ENCODE measurements around the gene EIF5B.

The EIF5B gene

DNA sequence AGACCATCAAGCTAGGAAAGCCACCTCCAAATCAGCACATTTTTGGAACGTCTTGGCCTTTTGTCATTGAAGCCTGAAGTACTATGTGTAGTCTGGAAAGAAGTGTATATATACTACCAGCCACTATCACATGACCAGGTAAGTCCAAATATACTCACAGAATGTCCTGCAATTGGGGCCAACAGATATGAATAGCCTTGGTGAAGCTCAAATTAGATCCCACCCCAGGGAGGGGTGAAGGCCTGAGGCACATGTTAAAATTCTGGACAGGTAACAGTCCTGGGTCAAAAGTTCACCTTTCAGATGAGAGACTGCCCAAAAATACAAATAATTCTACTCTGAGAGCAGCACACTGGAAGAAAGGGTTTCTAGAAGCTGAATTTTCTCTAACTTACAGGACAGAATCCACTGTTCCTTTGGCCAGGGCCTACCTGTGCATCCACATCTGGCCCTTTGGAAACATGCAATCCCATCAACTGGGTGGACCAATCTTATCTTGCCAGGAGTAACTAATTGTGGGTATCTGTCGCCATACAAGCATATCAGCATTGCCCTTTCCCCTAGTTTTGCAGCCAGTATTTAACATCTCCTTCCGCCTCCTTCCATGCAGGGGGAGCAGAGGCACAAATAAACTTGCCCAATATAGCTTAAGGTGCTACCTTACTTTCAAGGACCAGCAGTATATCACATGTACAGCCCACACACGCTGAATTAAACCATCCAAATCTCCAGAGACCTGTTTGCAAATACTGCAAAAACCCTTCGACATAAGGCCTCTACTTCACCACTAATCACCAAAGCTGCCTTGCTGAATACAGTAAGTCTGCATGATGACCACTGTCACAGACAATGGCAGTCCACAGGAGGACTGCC lies 67.8 kb downstream of the EIF5B start:
- no peak for DNase-seq (ENCODE audit: low read depth in 2 of 2)

DNA sequence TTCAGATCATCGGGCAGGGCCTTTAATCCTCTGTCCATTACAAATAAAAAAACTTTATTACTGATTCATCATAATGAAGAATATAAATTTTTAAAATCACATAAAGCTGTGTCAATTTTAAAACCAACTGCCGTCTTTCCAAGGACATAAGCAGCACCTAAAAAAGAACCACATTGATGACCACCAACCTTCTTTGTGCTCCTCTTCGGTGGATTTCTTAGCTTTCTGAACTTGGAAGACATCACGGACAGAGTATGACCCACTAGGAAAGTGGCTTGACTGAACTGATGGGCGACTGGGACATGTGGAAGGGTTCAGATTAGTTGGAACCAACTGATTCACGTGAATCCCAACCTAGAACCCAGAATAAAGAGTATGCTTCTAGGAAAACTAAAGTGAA lies 68.9 kb downstream of the EIF5B start:
- DNase-seq (ENCODE audit: low read depth in 2 of 2) = no peak

DNA sequence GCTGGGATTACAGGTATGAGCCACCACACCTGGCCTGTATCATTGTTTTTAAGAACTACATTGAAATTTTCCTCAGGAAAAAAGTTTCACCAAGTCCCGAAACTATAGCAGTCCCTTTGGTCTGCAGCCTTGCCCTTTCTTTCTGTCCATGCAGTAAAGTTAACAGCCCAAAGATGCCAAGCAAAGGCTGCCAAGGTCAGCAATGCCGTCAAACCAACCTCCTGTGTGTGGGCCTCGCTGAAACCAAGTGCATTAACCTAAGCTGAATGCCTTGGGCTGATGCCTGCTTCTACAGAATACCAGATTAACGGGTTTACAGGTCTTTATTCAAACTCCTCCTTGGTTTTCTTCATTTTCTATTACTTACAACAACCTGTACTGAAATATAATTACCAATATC lies 73.1 kb downstream of the EIF5B start:
- no peak for DNase-seq (ENCODE audit: low read depth in 2 of 2)

DNA sequence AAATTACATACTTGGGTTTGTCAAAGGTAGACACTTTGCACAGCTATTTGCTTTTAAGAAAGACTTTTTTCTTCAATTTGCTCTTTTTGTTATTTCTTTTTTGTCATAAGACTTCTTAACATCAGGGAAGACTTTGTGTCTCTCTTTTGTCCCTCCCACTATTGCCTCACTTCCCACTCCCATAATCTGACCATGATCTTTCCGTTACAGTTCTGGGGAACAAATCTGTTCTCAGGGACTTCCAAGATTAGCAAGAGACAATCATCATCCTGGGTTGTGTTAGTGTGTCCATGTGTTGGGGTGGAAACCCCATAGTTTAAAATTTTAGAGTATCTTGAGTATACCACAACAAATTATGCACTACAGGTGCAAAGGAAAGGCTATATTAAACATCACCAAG lies 77.4 kb downstream of the EIF5B start:
- no peak for DNase-seq (ENCODE audit: low read depth in 2 of 2)

DNA sequence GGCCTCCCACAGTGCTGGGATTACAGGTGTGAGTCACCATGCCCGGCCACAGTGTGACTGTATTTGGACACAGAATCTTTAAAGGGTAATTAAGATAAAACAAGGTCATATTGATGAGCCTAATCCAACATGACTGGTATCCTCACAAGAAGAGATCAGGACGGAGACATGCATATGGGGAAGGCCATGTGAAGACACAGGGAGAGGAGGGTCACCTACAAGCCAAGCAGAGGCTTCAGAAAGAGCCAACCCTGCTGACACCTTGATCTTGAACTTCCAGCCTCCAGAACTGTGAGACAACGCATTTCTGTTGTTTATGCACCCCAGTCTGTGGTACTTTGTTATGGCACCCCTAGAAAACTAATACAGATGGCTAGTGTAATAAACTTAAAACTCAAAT lies 80.2 kb downstream of the EIF5B start:
- DNase-seq (ENCODE audit: low read depth in 2 of 2) = no peak

DNA sequence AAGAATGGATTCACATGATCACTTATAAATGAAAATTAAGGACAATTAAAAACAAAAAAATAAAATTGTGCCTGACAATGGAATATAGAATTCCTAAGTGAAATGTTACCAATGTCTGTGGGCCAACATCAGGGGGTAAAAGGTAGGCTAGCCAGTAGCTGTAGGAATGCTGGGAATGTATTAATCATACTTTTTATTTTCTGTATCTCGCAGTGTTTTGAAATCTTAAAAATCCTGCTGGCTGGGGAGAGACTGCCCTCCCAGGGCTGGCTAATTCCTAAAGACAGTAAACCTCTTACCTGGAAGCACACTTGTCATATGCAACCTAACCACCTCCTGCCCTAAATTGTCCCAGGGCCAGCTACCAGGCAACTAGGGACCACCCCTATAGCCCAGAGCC lies 82.8 kb downstream of the EIF5B start:
- no peak for DNase-seq (ENCODE audit: low read depth in 2 of 2)

DNA sequence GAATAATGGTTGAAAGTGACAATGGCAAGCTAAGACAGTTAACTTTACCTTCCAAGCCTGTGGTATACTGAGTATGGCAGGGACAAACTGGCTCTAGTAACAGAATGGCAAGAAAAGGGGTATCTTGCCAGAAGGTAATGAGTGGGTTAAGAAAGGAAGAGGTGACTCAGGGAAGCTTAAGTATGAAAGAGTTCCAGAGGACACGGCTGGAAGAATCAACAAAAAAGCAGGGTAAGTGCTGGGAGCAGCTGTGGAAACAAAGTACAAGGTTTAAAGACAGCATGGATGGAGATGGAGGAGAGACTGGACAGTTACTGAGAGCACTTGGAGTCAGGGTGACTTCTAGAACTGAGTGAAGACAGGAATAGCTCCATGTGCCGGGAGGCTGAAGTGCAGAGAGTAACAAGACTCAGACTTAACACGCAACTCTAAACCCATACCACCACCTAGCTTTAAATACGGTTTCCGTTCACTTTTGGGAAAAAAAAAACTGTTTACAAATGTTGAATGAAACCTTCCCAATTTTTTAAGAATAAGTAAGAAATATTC lies 83.6 kb downstream of the EIF5B start:
- no peak for DNase-seq (ENCODE audit: low read depth in 2 of 2)

DNA sequence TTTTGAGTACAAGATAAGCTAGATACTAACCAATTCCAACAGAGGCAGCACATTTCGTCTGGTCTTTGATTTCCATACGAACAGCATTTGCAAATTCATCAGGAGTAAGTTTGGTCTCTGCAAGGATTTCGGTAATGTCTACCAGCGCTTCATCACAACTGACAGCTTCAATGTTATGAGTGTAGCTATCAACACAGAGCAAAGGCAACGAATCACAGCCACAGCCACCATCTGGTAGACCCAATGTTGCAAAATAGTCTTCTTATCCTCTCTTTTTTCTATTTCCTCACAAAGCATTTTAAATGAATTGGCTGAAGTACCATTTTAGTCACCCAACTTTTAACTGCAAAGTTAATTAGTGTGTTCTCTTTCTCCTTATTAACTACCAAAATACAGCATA lies 84.3 kb downstream of the EIF5B start:
- DNase-seq (ENCODE audit: low read depth in 2 of 2) = no peak

DNA sequence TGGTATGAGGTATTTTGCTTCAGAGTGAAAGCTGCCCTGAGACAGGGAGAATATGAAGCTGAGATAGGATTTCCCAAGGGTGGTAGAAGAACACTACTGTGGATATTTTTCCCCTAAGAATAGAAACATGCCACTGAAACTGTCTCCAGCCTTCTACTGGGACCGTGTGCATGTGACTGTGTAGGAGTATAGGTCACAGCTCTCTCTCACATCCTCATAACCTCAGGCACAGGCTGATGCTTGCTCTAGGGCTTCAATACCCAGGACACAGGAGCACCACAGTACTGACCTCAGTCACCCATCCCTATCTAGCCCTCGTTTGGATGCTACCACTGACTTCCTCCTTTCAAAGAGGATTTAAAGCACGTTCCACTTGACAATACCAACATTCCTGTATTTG lies 85.4 kb downstream of the EIF5B start:
- no peak for DNase-seq (ENCODE audit: low read depth in 2 of 2)

DNA sequence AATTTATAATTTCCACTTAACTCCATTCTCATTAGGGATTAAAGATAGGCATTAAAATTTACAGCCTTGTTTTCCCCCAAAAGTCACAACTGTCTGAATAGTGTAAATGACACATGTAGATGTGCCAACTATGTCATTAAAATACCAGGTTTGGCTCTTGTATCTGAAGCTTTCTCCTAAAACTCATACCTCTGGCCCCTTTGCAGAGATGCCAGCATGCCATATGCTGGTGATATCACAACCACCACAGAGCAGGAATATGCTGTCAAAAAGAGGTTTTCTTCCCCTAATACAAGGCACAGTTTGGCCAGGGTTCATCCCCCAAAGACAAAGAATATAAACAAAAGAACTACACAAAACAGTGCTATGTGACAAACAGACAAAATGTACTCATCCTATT lies 87.2 kb downstream of the EIF5B start:
- DNase-seq (ENCODE audit: low read depth in 2 of 2) = no peak

DNA sequence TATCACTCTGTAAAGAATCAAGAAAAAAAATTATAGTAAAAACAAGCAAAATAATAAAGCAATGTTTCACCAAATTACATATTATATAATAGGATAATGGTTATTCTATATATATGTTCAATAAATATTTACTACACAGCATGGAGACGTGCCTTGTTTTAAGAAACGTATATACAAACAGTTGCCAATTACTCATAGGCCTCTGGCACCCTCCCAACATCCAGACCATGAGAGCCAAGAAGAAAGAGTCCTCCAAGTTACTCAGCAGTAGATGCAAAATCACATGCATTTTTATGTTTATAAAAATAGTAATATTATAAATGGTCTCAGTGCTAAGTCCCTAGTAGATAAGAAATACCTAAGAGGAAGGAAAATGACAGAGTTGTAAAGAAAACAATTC lies 87.8 kb downstream of the EIF5B start:
- no peak for DNase-seq (ENCODE audit: low read depth in 2 of 2)

DNA sequence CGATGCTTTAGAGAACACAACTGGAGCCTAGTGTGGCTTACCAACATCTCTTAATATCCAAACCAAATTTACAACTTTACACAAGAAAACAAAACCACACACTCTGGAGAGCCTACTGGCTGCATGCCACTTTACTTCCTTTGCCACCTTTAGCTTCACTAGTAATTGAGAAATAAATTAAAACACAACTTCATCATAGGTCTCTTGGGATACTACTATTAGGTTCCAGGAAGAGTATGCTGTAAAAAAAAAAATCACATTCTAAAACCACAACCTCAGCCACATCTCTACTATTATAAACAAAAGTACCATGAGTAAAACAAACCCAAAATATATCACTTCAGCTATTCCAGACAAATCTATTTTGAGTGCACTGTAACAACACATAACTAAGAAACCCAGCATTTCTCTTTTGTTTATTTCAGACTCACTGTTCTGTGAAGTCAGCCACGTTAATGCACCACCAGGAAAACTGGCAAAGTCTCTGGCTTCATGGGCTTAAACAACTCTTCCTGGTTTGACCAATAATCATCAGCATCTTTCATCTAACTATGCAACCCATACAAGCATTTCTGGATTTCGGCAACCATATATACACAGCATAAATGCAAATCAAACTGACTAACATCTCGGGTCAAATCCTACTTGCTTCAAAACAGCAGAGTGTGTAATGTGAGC lies 93.6 kb downstream of the EIF5B start:
- DNase-seq (ENCODE audit: low read depth in 2 of 2) = no peak

DNA sequence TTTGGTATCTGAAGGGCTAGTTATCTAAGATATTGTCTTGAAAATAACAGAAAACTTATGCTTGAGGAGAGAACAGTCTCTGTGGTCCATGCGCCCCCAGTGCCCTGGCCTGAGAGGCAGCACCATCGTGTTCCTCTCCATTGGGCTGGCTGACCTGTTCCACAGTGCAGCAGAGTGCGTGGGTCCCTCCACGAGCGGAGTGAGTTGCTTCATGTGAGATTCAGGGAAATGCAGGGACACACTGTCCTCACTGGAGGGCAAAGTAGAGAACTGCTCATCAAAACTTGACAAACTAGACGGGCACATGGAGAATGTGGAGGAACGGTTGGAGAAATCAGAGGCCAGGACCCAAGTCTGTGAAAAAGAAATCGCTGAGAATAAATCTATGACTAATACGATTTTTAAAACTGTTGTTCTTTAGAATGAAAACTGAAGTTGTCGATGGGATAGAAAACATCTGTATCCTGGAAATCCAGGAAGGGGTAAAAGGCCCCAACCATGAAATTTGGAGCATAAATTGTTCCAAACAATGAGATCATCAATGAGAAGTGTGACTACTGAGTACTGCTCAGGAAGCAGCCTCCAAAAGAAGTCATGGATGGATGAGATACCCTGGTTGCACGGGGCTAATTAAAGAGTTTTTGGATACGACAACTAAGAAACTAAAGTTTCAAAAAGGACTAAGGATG lies 94.5 kb downstream of the EIF5B start:
- no peak for DNase-seq (ENCODE audit: low read depth in 2 of 2)

DNA sequence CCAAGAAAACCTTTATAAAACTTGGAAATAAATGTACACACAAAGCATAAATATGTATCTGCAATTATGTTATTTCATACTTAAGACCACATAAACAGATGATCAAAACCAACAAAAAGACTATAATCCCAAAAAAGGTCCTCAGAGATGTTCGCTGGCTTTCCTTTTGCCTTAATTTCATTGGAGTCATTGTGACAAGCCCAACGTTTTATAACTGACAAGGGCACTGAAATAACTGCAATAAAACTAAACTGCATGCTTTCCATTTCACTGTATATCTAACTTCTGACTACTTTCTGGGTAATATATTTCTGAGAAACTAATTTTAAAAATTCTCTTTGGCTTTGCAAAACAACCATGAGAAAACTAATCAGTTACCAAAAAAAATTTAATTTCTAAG lies 96.2 kb downstream of the EIF5B start:
- DNase-seq (ENCODE audit: low read depth in 2 of 2) = no peak

DNA sequence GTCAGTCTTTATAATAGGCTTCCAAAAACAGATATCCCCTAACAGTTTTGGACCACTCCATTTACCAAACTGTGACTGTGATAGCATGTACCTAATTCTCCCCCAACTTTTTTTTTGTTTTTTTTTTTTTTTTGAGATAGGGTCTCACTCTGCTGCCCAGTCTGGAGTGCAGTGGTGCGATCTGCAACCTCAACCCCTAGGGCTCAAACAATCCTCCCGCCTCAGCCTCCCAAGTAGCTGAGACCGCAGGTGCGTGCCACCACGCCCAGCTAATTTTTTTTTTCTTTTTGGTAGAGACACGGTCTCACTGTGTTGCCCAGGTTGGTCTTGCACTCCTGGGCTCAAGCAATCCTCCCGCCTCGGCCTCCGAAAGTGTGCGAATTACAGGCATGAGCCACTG lies 99.7 kb downstream of the EIF5B start:
- DNase-seq (ENCODE audit: low read depth in 2 of 2) = no peak

DNA sequence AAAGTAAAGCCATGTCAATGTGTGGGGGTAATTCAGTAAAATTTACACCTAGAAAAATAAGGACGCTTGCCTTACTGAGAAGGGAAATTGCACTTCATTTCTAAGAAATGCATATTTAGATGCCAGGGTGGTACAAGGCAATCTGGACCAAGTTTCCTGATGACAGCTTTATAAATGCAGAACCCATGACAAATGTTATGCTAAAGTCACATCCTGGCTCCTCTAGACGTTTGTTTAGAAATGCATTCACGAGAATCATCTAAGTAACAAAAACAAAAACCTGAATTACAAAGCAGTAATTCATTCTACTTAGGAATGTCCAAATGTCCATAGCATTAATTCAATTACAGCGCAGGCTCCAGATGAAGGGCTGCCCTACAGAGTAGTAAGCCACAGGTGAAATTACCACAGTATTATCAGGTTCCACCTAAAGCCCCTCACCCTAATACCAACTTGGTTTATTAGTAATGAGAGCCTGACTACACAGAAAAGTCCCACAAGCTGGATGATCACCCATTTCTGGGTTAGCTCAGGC lies 102.8 kb downstream of the EIF5B start:
- DNase-seq (ENCODE audit: low read depth in 2 of 2) = no peak

DNA sequence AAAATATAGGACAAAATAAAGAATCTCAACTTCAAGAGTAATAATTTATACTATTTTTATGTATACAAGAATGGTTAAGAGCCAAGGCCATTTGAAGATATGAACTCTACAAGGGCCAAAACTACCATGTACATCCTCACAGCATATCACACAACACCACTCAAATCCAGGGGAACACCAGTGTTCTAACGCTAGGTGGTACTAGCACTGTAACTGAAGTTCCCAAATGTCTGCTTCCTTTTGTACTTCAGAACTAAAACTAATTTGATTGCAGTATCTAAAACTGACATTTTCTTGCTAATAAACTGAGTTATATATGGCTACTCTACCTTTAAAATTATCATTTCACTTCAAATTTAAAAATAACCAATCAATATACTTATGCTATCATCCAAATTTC lies 105.6 kb downstream of the EIF5B start:
- no peak for DNase-seq (ENCODE audit: low read depth in 2 of 2)

DNA sequence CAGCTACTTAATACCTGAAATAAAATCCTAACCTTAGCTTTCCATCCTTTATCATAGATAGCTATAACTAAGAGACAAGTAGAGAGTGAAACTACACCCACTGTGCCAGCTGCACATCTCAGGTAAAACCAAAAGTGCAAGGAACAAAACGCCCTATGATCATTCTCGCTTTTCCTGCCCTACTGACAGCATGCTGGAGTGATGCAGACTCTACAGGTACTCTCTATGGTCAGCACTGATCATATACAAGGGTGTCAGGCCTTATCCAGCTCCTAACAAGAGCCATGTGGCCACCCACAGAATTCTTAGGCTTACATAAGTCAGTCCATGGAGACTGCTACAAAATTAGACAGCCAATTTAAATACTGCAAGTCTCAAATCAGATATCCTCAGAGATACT lies 107.0 kb downstream of the EIF5B start:
- DNase-seq (ENCODE audit: low read depth in 2 of 2) = no peak

DNA sequence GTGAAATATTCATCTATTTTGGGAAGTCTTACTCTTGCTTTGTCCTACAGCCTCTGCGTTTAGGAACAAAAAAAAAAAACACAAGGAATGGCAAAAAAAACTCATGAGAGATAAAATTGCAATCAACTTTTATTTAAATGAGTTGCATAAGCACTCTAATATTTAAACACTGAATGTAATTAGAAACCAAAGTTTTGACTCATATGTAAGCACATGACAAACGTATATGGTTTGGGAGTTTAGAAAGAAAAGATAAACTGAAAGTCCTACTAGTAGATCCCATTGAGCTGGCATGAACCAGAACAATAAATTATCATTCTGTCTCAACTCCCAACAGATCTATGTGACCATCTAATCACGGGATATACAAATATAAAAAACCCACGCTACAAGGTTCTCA lies 107.9 kb downstream of the EIF5B start:
- no peak for DNase-seq (ENCODE audit: low read depth in 2 of 2)

DNA sequence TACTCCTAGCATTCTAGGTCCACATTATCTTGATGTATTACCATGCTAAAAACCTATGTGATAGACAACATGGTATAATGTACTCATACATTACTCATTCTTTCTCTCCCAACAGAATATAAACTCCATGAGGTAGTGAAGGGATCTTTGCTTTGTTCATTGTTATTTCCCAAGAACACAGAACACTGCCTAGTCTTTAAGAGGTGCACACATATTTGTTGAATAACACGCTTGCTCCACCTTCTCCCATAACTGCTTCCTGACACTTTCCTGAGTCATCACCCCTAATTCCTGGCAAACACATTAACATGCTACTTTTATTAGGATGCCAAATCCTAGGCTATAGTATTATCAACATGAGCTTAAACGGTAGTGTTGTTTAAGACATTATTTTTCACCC lies 111.4 kb downstream of the EIF5B start:
- DNase-seq (ENCODE audit: low read depth in 2 of 2) = no peak

DNA sequence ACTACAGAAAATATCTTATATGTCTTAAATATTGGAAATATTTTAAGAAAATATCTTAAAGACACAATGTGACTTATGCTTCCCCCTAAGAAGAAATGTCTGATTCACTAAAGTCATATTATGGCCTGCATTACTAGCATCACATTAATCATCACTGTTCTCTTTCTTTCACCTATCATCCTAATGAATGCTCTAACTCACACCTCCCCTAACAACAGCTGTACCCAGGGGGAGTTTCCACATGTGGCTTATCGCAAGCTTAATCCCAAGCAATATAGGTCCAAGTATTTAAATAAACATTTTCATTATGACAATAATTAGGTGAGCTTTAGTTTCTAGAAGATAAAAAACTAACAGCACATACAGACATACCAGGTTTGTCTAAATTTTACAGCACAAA lies 113.0 kb downstream of the EIF5B start:
- DNase-seq (ENCODE audit: low read depth in 2 of 2) = no peak
